Measurements from ENCODE around the gene TCEAL7. TPM values are rescaled to one million over a fixed set of nuclear protein-coding genes. Genes with fewer than 3 reads are reported as not detected.

Gene TCEAL7
- total RNA-seq, 1 experiment from 2014 or later: not detected

- H3K9me3 ChIP-seq (ENCODE audit: low read length): no peaks in the 10 kb centered on the region
- CTCF ChIA-PET: no interaction called here
- DNase-seq (no peak), ATAC-seq (no peak)
- intact Hi-C loops (cut with micrococcal nuclease): no loop called here
- H3K27me3 ChIP-seq (ENCODE audit: low read length): no peaks in the 10 kb centered on the region
- H3K4me1 ChIP-seq (ENCODE audit: insufficient read depth, low read length): peaks cover 13% of the 10 kb centered on the region; the same call in 1 of the 2 replicates
- H3K27ac ChIP-seq (ENCODE audit: low read length): no peak overlapping the region
- no peaks in the 10 kb centered on the region for H4K20me1 ChIP-seq (ENCODE audit: low read length)
- TF ChIP-seq CTCF (conservative IDR thresholded peaks at IDR 0.05; ENCODE audit: low read depth, low read length): no peak
- no peak for TF ChIP-seq EZH2 (IDR thresholded peaks at IDR 0.05; ENCODE audit: low read length, unreplicated experiment)
- no peak for TF ChIP-seq EZH2phosphoT487 (IDR thresholded peaks at IDR 0.05; ENCODE audit: borderline replicate concordance, low read length)
- no peaks in the 10 kb centered on the region for H3K9me2 ChIP-seq (replicated peaks; ENCODE audit: low read length)
- peaks cover 16% of the 10 kb centered on the region for H3K79me2 ChIP-seq (ENCODE audit: low read length)
- no peak overlapping the region for H3K4me3 ChIP-seq (ENCODE audit: low read length)
- no peak overlapping the region for H2AFZ ChIP-seq (ENCODE audit: low read length)
- no peak overlapping the region for H3K4me2 ChIP-seq (ENCODE audit: low read length)
- H3K9ac ChIP-seq (ENCODE audit: low read length): no peak overlapping the region
- no peaks in the 10 kb centered on the region for H3F3A ChIP-seq (ENCODE audit: low read length, unreplicated experiment)
- POLR2A ChIA-PET (ENCODE audit: unreplicated experiment): no interaction called here
- H3K36me3 ChIP-seq (ENCODE audit: low read depth, low read length): no peaks in the 10 kb centered on the region
- no TSS peak for BruUV-seq (replicated peaks)
These were observed 30.9 kb downstream of the TCEAL7 start for GRCh38 chrX:103360916-103361315.

- TF ChIP-seq EZH2phosphoT487 (IDR thresholded peaks at IDR 0.05; ENCODE audit: borderline replicate concordance, low read length): no peak
- no peaks in the 10 kb centered on the region for H3F3A ChIP-seq (ENCODE audit: low read length, unreplicated experiment)
- H2AFZ ChIP-seq (ENCODE audit: low read length): no peak overlapping the region
- no peak overlapping the region for H3K4me2 ChIP-seq (ENCODE audit: low read length)
- ChIA-PET POLR2A (ENCODE audit: unreplicated experiment) (no interaction called here), CTCF (no interaction called here)
- DNase-seq (no peak), ATAC-seq (no peak)
- no peak overlapping the region for H3K4me3 ChIP-seq (ENCODE audit: low read length)
- intact Hi-C loops (cut with micrococcal nuclease): no loop called here
- H3K4me1 ChIP-seq (ENCODE audit: insufficient read depth, low read length): peaks cover 12% of the 10 kb centered on the region; the same call in 1 of the 2 replicates
- no peak overlapping the region for H3K27ac ChIP-seq (ENCODE audit: low read length)
- BruUV-seq (replicated peaks): no TSS peak
- no peaks in the 10 kb centered on the region for H3K27me3 ChIP-seq (ENCODE audit: low read length)
- no peak overlapping the region for H3K9ac ChIP-seq (ENCODE audit: low read length)
- no peaks in the 10 kb centered on the region for H3K9me2 ChIP-seq (replicated peaks; ENCODE audit: low read length)
- peaks cover 10% of the 10 kb centered on the region for H3K79me2 ChIP-seq (ENCODE audit: low read length)
- no peaks in the 10 kb centered on the region for H3K36me3 ChIP-seq (ENCODE audit: low read depth, low read length)
- no peaks in the 10 kb centered on the region for H4K20me1 ChIP-seq (ENCODE audit: low read length)
- no peaks in the 10 kb centered on the region for H3K9me3 ChIP-seq (ENCODE audit: low read length)
These were observed 31.8 kb downstream of the TCEAL7 start for GRCh38 chrX:103361798-103362197.

GRCh38 chrX:103362474-103362873, 32.4 kb downstream of the TCEAL7 start:
- peaks cover 12% of the 10 kb centered on the region; the same call in 1 of the 2 replicates for H3K4me1 ChIP-seq (ENCODE audit: insufficient read depth, low read length)
- DNase-seq (peak; percentile 54), ATAC-seq (peak; percentile 54)
- TF ChIP-seq CTCF (conservative IDR thresholded peaks at IDR 0.05; ENCODE audit: low read depth, low read length): no peak
- peaks cover 4% of the 10 kb centered on the region; the same call in 1 of the 2 replicates for H3K79me2 ChIP-seq (ENCODE audit: low read length)
- no peaks in the 10 kb centered on the region for H3K36me3 ChIP-seq (ENCODE audit: low read depth, low read length)
- no peak overlapping the region for H3K9ac ChIP-seq (ENCODE audit: low read length)
- no peak overlapping the region for H3K4me3 ChIP-seq (ENCODE audit: low read length)
- BruUV-seq (replicated peaks): no TSS peak
- no peaks in the 10 kb centered on the region for H3K9me3 ChIP-seq (ENCODE audit: low read length)
- H3F3A ChIP-seq (ENCODE audit: low read length, unreplicated experiment): no peaks in the 10 kb centered on the region
- no peaks in the 10 kb centered on the region for H4K20me1 ChIP-seq (ENCODE audit: low read length)
- H3K27me3 ChIP-seq (ENCODE audit: low read length): no peaks in the 10 kb centered on the region
- no peak overlapping the region for H3K27ac ChIP-seq (ENCODE audit: low read length)
- ChIA-PET POLR2A (ENCODE audit: unreplicated experiment) (no interaction called here), CTCF (no interaction called here)
- H2AFZ ChIP-seq (ENCODE audit: low read length): no peak overlapping the region
- 0 out of 2 replicates have a peak overlapping the region, but pooled peaks have one; percentile 19 for H3K4me2 ChIP-seq (ENCODE audit: low read length)
- intact Hi-C loops (cut with micrococcal nuclease): no loop called here
- no peaks in the 10 kb centered on the region for H3K9me2 ChIP-seq (replicated peaks; ENCODE audit: low read length)
